SK-N-SH treated with all-trans-retinoic acid at 6 μM for 48 hours (cell line): ENCODE measurements around the gene TGFBRAP1.

Source experiments
- ARNTL ChIP-seq: fragments of 450-650 bp; formaldehyde crosslinking; IDR thresholded peaks from 2 replicates; pipeline ENCODE4 v1.5.0; 2020; ENCODE audit warnings: low read depth, mild to moderate bottlenecking, moderate library complexity, borderline replicate concordance
- BACH2 ChIP-seq: fragments of 250-450 bp; sonication (Bioruptor Pico); IDR thresholded peaks from 2 replicates; pipeline ENCODE4 v1.9.0; 2021; ENCODE audit warnings: mild to moderate bottlenecking, borderline replicate concordance
- ESRRG ChIP-seq: fragments of 250-450 bp; sonication (Bioruptor Pico); IDR thresholded peaks from 2 replicates; pipeline ENCODE4 v1.6.1; 2021; ENCODE audit warnings: mild to moderate bottlenecking
- GLIS3 ChIP-seq: fragments of 250-450 bp; sonication (Bioruptor Pico); IDR thresholded peaks from 2 replicates; pipeline ENCODE4 v1.5.0; 2020; ENCODE audit warnings: mild to moderate bottlenecking, moderate library complexity
- PPARA ChIP-seq: fragments of 250-450 bp; sonication (Bioruptor Pico); IDR thresholded peaks from 2 replicates; pipeline ENCODE4 v1.5.0; 2020; ENCODE audit warnings: mild to moderate bottlenecking, borderline replicate concordance
- SNAI2 ChIP-seq: fragments of 250-450 bp; sonication (Bioruptor Pico); IDR thresholded peaks from 2 replicates; pipeline ENCODE4 v1.5.0; 2020; ENCODE audit warnings: mild to moderate bottlenecking, moderate library complexity
- TCF4 ChIP-seq: fragments of 250-450 bp; sonication (Bioruptor Pico); IDR thresholded peaks from 2 replicates; pipeline ENCODE4 v1.8.0; 2021; ENCODE audit warnings: mild to moderate bottlenecking, moderate library complexity, borderline replicate concordance
- ZC3H10 ChIP-seq: fragments of 250-450 bp; sonication (Bioruptor Pico); IDR thresholded peaks from 2 replicates; pipeline ENCODE4 v1.5.1; 2021; ENCODE audit warnings: mild to moderate bottlenecking, moderate library complexity
- ZFP3 ChIP-seq: fragments of 250-450 bp; sonication (Bioruptor Pico); IDR thresholded peaks from 2 replicates; pipeline ENCODE4 v1.5.0; 2020; ENCODE audit warnings: mild to moderate bottlenecking, moderate library complexity
- ZNF70 ChIP-seq: fragments of 450-650 bp; formaldehyde crosslinking; IDR thresholded peaks from 2 replicates; pipeline ENCODE4 v1.5.0; 2020; ENCODE audit warnings: mild to moderate bottlenecking, moderate library complexity
- TF ChIP-seq, protein P1 (sequence below): fragments of 250-450 bp; sonication (Bioruptor Pico); IDR thresholded peaks from 2 replicates; pipeline ENCODE4 v1.5.0; 2020; ENCODE audit warnings: mild to moderate bottlenecking, moderate library complexity
- TF ChIP-seq, protein P2 (sequence below): fragments of 250-450 bp; sonication (Bioruptor Pico); IDR thresholded peaks from 2 replicates; pipeline ENCODE4 v1.8.0; 2020; ENCODE audit warnings: mild to moderate bottlenecking, moderate library complexity, borderline replicate concordance
- TF ChIP-seq, protein P3 (sequence below): fragments of 250-450 bp; sonication (Bioruptor Pico); IDR thresholded peaks from 2 replicates; pipeline ENCODE4 v1.5.1; 2021; ENCODE audit warnings: mild to moderate bottlenecking, moderate library complexity
- TF ChIP-seq, protein P4 (sequence below): fragments of 250-450 bp; sonication (Bioruptor Pico); IDR thresholded peaks from 2 replicates; pipeline ENCODE4 v1.8.0; 2021; ENCODE audit warnings: low read depth, mild to moderate bottlenecking, moderate library complexity, borderline replicate concordance

DNA sequence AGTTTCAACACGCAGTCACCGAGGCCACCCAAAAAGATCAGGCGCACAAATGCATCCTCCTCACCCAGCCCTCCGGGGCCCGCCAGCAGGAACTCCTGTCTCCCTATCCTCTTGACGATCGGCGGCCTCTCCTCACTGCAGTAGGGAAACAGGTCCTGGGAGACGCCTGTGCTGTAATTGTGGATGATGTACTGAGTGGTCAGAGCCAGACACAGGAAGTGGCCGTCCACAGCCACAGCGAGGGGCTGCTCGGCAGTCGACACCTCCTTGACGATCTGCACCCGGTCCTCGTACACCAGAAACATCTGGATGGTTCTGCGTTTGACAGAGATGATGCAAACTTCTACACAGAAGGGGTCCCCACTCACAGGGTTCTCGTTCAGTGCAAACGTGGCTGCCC is 22.0 kb downstream of the TGFBRAP1 start:
- TF ChIP-seq ARNTL (CRISPR knock-in tag) (no peak), BACH2 (no peak), ZC3H10 (CRISPR knock-in tag) (no peak), ZNF70 (no peak), TCF4 (CRISPR knock-in tag) (no peak), SNAI2 (CRISPR knock-in tag) (no peak), PPARA (CRISPR knock-in tag) (no peak), ZFP3 (CRISPR knock-in tag) (no peak), ESRRG (no peak), GLIS3 (CRISPR knock-in tag) (no peak)
- TF ChIP-seq, protein P1, sequence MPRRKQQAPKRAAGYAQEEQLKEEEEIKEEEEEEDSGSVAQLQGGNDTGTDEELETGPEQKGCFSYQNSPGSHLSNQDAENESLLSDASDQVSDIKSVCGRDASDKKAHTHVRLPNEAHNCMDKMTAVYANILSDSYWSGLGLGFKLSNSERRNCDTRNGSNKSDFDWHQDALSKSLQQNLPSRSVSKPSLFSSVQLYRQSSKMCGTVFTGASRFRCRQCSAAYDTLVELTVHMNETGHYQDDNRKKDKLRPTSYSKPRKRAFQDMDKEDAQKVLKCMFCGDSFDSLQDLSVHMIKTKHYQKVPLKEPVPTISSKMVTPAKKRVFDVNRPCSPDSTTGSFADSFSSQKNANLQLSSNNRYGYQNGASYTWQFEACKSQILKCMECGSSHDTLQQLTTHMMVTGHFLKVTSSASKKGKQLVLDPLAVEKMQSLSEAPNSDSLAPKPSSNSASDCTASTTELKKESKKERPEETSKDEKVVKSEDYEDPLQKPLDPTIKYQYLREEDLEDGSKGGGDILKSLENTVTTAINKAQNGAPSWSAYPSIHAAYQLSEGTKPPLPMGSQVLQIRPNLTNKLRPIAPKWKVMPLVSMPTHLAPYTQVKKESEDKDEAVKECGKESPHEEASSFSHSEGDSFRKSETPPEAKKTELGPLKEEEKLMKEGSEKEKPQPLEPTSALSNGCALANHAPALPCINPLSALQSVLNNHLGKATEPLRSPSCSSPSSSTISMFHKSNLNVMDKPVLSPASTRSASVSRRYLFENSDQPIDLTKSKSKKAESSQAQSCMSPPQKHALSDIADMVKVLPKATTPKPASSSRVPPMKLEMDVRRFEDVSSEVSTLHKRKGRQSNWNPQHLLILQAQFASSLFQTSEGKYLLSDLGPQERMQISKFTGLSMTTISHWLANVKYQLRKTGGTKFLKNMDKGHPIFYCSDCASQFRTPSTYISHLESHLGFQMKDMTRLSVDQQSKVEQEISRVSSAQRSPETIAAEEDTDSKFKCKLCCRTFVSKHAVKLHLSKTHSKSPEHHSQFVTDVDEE (CRISPR knock-in tag) = no peak
- TF ChIP-seq, protein P2, sequence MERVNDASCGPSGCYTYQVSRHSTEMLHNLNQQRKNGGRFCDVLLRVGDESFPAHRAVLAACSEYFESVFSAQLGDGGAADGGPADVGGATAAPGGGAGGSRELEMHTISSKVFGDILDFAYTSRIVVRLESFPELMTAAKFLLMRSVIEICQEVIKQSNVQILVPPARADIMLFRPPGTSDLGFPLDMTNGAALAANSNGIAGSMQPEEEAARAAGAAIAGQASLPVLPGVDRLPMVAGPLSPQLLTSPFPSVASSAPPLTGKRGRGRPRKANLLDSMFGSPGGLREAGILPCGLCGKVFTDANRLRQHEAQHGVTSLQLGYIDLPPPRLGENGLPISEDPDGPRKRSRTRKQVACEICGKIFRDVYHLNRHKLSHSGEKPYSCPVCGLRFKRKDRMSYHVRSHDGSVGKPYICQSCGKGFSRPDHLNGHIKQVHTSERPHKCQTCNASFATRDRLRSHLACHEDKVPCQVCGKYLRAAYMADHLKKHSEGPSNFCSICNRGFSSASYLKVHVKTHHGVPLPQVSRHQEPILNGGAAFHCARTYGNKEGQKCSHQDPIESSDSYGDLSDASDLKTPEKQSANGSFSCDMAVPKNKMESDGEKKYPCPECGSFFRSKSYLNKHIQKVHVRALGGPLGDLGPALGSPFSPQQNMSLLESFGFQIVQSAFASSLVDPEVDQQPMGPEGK = no peak
- TF ChIP-seq, protein P3, sequence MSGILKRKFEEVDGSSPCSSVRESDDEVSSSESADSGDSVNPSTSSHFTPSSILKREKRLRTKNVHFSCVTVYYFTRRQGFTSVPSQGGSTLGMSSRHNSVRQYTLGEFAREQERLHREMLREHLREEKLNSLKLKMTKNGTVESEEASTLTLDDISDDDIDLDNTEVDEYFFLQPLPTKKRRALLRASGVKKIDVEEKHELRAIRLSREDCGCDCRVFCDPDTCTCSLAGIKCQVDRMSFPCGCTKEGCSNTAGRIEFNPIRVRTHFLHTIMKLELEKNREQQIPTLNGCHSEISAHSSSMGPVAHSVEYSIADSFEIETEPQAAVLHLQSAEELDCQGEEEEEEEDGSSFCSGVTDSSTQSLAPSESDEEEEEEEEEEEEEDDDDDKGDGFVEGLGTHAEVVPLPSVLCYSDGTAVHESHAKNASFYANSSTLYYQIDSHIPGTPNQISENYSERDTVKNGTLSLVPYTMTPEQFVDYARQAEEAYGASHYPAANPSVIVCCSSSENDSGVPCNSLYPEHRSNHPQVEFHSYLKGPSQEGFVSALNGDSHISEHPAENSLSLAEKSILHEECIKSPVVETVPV (CRISPR knock-in tag) = no peak
- TF ChIP-seq, protein P4, sequence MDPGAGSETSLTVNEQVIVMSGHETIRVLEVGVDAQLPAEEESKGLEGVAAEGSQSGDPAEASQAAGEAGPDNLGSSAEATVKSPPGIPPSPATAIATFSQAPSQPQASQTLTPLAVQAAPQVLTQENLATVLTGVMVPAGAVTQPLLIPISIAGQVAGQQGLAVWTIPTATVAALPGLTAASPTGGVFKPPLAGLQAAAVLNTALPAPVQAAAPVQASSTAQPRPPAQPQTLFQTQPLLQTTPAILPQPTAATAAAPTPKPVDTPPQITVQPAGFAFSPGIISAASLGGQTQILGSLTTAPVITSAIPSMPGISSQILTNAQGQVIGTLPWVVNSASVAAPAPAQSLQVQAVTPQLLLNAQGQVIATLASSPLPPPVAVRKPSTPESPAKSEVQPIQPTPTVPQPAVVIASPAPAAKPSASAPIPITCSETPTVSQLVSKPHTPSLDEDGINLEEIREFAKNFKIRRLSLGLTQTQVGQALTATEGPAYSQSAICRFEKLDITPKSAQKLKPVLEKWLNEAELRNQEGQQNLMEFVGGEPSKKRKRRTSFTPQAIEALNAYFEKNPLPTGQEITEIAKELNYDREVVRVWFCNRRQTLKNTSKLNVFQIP (CRISPR knock-in tag) = no peak
